Measurements from ENCODE around the gene ELMO1.

GRCh38 chr7:36962367-36962766 lies 486.3 kb downstream of the ELMO1 start:
- no peak for TF ChIP-seq CTCF (IDR thresholded peaks at IDR 0.05)
- no peak for TF ChIP-seq POLR2A (IDR thresholded peaks at IDR 0.05)

Data from heart left ventricle (tissue), 13 donors.